RWPE1 (cell line): ENCODE results near the gene CCDC86.

ENCODE experiments used
- CTCF ChIA-PET: fragments of 350-600 bp; sonication (Branson Sonifier 250); formaldehyde crosslinking; extraction: SDS; loops from one replicate; lab custom pipeline; 2021; lab: Yijun Ruan, JAX
- POLR2A ChIA-PET: fragments of 400-600 bp; formaldehyde crosslinking; extraction: SDS; loops from one replicate; lab custom pipeline; 2020; ENCODE audit warnings: antibody characterized with exemption; ENCODE audit not compliant: low non-redundant PET; lab: Yijun Ruan, JAX
- DNase-seq: peaks from one replicate; pipeline ENCODE4 v3.0.0; 2012; ENCODE audit warnings: low spot score
- H3K27ac ChIP-seq: fragments of 450-650 bp; 2 replicates; pipeline ENCODE4 v1.5.1; 2017
- TF ChIP-seq, protein P1 (sequence below): fragments of 450-650 bp; conservative IDR thresholded peaks from 2 replicates; pipeline ENCODE4 v1.5.1; 2017; ENCODE audit warnings: low read depth, mild to moderate bottlenecking

The CCDC86 gene

GRCh38 chr11:60860943-60861342 lies 19.0 kb downstream of the CCDC86 start:
- DNase-seq: no peak
- TF ChIP-seq, protein P1, sequence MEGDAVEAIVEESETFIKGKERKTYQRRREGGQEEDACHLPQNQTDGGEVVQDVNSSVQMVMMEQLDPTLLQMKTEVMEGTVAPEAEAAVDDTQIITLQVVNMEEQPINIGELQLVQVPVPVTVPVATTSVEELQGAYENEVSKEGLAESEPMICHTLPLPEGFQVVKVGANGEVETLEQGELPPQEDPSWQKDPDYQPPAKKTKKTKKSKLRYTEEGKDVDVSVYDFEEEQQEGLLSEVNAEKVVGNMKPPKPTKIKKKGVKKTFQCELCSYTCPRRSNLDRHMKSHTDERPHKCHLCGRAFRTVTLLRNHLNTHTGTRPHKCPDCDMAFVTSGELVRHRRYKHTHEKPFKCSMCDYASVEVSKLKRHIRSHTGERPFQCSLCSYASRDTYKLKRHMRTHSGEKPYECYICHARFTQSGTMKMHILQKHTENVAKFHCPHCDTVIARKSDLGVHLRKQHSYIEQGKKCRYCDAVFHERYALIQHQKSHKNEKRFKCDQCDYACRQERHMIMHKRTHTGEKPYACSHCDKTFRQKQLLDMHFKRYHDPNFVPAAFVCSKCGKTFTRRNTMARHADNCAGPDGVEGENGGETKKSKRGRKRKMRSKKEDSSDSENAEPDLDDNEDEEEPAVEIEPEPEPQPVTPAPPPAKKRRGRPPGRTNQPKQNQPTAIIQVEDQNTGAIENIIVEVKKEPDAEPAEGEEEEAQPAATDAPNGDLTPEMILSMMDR: no peak
- POLR2A ChIA-PET: no interaction called here
- H3K27ac ChIP-seq: no peak overlapping the region
- CTCF ChIA-PET: no interaction called here

GRCh38 chr11:60862171-60862570 lies 20.3 kb downstream of the CCDC86 start:
- ChIA-PET CTCF (interaction anchor here (0.8 kb wide), 1 partner anchor 37 kb away, joined by 3 read pairs; no protein-coding TSS in a partner anchor), POLR2A (no interaction called here)
- TF ChIP-seq, protein P1: no peak
- no peak for DNase-seq
- H3K27ac ChIP-seq: no peak overlapping the region

- POLR2A ChIA-PET: no interaction called here
- DNase-seq: no peak
- CTCF ChIA-PET: interaction anchor here (0.7 kb wide), 1 partner anchor 550 kb away, joined by 3 read pairs; no protein-coding TSS in a partner anchor
- no peak overlapping the region for H3K27ac ChIP-seq
- TF ChIP-seq, protein P1: no peak
Observed at GRCh38 chr11:60863550-60864521, 21.9 kb downstream of the CCDC86 start.

- TF ChIP-seq, protein P1: no peak
- H3K27ac ChIP-seq: no peak overlapping the region
- CTCF ChIA-PET: interaction anchor here (0.9 kb wide), 1 partner anchor 34 kb away, joined by 3 read pairs; no protein-coding TSS in a partner anchor
- POLR2A ChIA-PET: no interaction called here
- DNase-seq: no peak
Observed at GRCh38 chr11:60864856-60865513, 23.1 kb downstream of the CCDC86 start.

DNA sequence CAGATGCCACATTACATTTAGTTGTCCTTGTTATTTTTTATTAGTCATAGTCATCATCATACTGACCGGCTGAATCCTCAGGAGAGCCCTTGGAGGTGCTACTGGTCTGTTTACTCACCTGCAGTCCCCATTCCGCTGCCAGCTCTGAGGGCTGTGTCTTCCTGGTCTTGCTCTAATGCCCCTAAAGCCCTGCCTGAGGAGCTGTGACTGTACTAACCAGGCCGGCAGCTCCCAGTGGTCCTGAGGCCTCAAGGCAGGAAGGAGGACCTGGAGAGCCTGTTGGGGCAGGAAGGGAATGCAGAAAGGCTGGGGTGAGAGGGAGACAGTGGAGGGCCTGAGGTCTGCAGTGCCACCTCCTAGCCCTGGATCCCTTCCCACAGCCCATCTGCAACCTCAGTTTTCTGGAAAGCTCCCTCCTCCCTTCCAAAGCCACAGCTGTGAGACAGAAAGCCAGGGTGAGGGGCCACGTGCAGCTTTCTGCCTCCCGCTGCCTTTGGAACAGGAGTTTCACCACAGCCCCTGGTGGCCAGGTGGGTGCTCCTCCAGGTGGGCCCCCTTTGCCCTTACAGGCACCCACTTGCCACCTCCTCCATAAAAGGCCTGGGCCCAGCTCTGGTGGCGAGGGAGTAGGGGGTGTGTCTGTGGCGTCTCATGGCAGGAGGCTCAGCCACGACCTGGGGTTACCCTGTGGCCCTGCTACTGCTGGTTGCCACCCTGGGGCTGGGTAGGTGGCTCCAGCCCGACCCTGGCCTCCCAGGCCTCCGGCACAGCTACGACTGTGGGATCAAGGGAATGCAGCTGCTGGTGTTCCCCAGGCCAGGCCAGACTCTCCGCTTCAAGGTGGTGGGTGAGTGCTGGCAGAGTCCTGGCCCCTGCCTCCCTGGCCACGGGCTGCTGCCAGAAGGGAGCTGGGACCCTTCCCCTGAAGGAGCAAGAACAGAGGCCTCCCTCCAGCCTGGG lies 25.3 kb downstream of the CCDC86 start, which contains the start of gene ZP1:
TSS of gene ZP1 (plus strand) at position 632 of the 960 bp plus-strand sequence. CDS start at position 652, 20 bp downstream.
- DNase-seq: no peak
- no peak within 1 kb of the TSS for H3K27ac ChIP-seq
- ChIA-PET CTCF (interaction anchor here (0.6 to 0.9 kb wide), 3 partner anchors 36 to 242 kb away, joined by 3 to 4 read pairs (median 3); no protein-coding TSS in a partner anchor), POLR2A (no interaction called here)
- TF ChIP-seq, protein P1: no peak
